ENCODE data around the gene SYT14.
"Not testable (repeated sequence)": the region's sequence is repeated elsewhere in the genome, so short reads cannot be mapped to it uniquely, and the experiment has no call there.

Gene SYT14

GRCh38 chr1:209937996-209938959, at the start of gene SYT14:
SYT14 (plus strand) TSS chr1:209938217; CDS start chr1:209938265, 48 bp downstream.
- no peak for DNase-seq (ENCODE audit: low read depth)

- DNase-seq (ENCODE audit: low read depth), result not testable (repeated sequence)
Observed at GRCh38 chr1:209888291-209889076, 49.5 kb upstream of the SYT14 start.

- DNase-seq (ENCODE audit: low read depth), result no peak
Observed at GRCh38 chr1:209889077-209889418, 49.0 kb upstream of the SYT14 start.

- DNase-seq (ENCODE audit: low read depth), result no peak
Observed at GRCh38 chr1:209890641-209891330, 47.2 kb upstream of the SYT14 start.

GRCh38 chr1:209893751-209894150, 44.3 kb upstream of the SYT14 start:
- DNase-seq (ENCODE audit: low read depth), result no peak

- DNase-seq (ENCODE audit: low read depth), result no peak
Observed at GRCh38 chr1:209895709-209896108, 42.3 kb upstream of the SYT14 start.

GRCh38 chr1:209896346-209896745, 41.7 kb upstream of the SYT14 start:
- no peak for DNase-seq (ENCODE audit: low read depth)

GRCh38 chr1:209898271-209898670, 39.7 kb upstream of the SYT14 start:
- DNase-seq (ENCODE audit: low read depth), result not testable (repeated sequence)

GRCh38 chr1:209898851-209899250, 39.2 kb upstream of the SYT14 start:
- DNase-seq (ENCODE audit: low read depth), result not testable (repeated sequence)

- DNase-seq (ENCODE audit: low read depth), result no peak
Observed at GRCh38 chr1:209899948-209900347, 38.1 kb upstream of the SYT14 start.

GRCh38 chr1:209900734-209901133, 37.3 kb upstream of the SYT14 start:
- DNase-seq (ENCODE audit: low read depth), result no peak

GRCh38 chr1:209901211-209901610, 36.8 kb upstream of the SYT14 start:
- DNase-seq (ENCODE audit: low read depth), result no peak

- not testable (repeated sequence) for DNase-seq (ENCODE audit: low read depth)
Observed at GRCh38 chr1:209904774-209905173, 33.2 kb upstream of the SYT14 start.

- DNase-seq (ENCODE audit: low read depth), result no peak
Observed at GRCh38 chr1:209911746-209912145, 26.3 kb upstream of the SYT14 start.

- DNase-seq (ENCODE audit: low read depth), result no peak
Observed at GRCh38 chr1:209912306-209912705, 25.7 kb upstream of the SYT14 start.

GRCh38 chr1:209919637-209920036, 18.4 kb upstream of the SYT14 start:
- not testable (repeated sequence) for DNase-seq (ENCODE audit: low read depth)

GRCh38 chr1:209920844-209921243, 17.2 kb upstream of the SYT14 start:
- no peak for DNase-seq (ENCODE audit: low read depth)

- no peak for DNase-seq (ENCODE audit: low read depth)
Observed at GRCh38 chr1:209924390-209924789, 13.6 kb upstream of the SYT14 start.

- no peak for DNase-seq (ENCODE audit: low read depth)
Observed at GRCh38 chr1:209926045-209926444, 12.0 kb upstream of the SYT14 start.

GRCh38 chr1:209927466-209927865, 10.6 kb upstream of the SYT14 start:
- DNase-seq (ENCODE audit: low read depth), result no peak

- no peak for DNase-seq (ENCODE audit: low read depth)
Observed at GRCh38 chr1:209929751-209930150, 8.3 kb upstream of the SYT14 start.

- no peak for DNase-seq (ENCODE audit: low read depth)
Observed at GRCh38 chr1:209931141-209931540, 6.9 kb upstream of the SYT14 start.
